SK-N-SH treated with all-trans-retinoic acid at 6 μM for 48 hours (cell line): ENCODE measurements around the gene C1QTNF9B.

Experiments
- ATAC-seq: fragments of 200-7000 bp; cut with Tn5 transposase; 3 replicates; pipeline ENCODE4 v1.9.1; 2020; ENCODE audit warnings: mild to moderate bottlenecking, moderate library complexity
- ARNTL ChIP-seq: fragments of 450-650 bp; formaldehyde crosslinking; IDR thresholded peaks from 2 replicates; pipeline ENCODE4 v1.5.0; 2020; ENCODE audit warnings: low read depth, mild to moderate bottlenecking, moderate library complexity, borderline replicate concordance
- BACH2 ChIP-seq: fragments of 250-450 bp; sonication (Bioruptor Pico); IDR thresholded peaks from 2 replicates; pipeline ENCODE4 v1.9.0; 2021; ENCODE audit warnings: mild to moderate bottlenecking, borderline replicate concordance
- CSDC2 ChIP-seq: fragments of 250-450 bp; sonication (Bioruptor Pico); IDR thresholded peaks from 2 replicates; pipeline ENCODE4 v1.5.0; 2020; ENCODE audit warnings: mild to moderate bottlenecking, moderate library complexity
- CSRNP3 ChIP-seq: fragments of 250-450 bp; sonication (Bioruptor Pico); IDR thresholded peaks from 2 replicates; pipeline ENCODE4 v1.5.1; 2021; ENCODE audit warnings: mild to moderate bottlenecking, moderate library complexity
- GLIS3 ChIP-seq: fragments of 250-450 bp; sonication (Bioruptor Pico); IDR thresholded peaks from 2 replicates; pipeline ENCODE4 v1.5.0; 2020; ENCODE audit warnings: mild to moderate bottlenecking, moderate library complexity
- ISL1 ChIP-seq: fragments of 250-450 bp; sonication (Bioruptor Pico); IDR thresholded peaks from 2 replicates; pipeline ENCODE4 v2.1.2; 2022; ENCODE audit warnings: mild to moderate bottlenecking, moderate library complexity
- OSR1 ChIP-seq: fragments of 250-450 bp; sonication (Bioruptor Pico); IDR thresholded peaks from 2 replicates; pipeline ENCODE4 v1.8.0; 2022; ENCODE audit warnings: moderate library complexity, mild to moderate bottlenecking, inconsistent platforms
- PPARA ChIP-seq: fragments of 250-450 bp; sonication (Bioruptor Pico); IDR thresholded peaks from 2 replicates; pipeline ENCODE4 v1.5.0; 2020; ENCODE audit warnings: mild to moderate bottlenecking, borderline replicate concordance
- RARB ChIP-seq: fragments of 250-450 bp; sonication (Bioruptor Pico); IDR thresholded peaks from 2 replicates; pipeline ENCODE4 v1.8.0; 2021; ENCODE audit warnings: mild to moderate bottlenecking, moderate library complexity
- SNAI2 ChIP-seq: fragments of 250-450 bp; sonication (Bioruptor Pico); IDR thresholded peaks from 2 replicates; pipeline ENCODE4 v1.5.0; 2020; ENCODE audit warnings: mild to moderate bottlenecking, moderate library complexity
- TCF4 ChIP-seq: fragments of 250-450 bp; sonication (Bioruptor Pico); IDR thresholded peaks from 2 replicates; pipeline ENCODE4 v1.8.0; 2021; ENCODE audit warnings: mild to moderate bottlenecking, moderate library complexity, borderline replicate concordance
- TOX ChIP-seq: fragments of 250-450 bp; sonication (Bioruptor Pico); IDR thresholded peaks from 2 replicates; pipeline ENCODE4 v1.8.0; 2021; ENCODE audit warnings: mild to moderate bottlenecking, moderate library complexity, borderline replicate concordance
- TSHZ2 ChIP-seq: fragments of 250-450 bp; sonication (Bioruptor Pico); IDR thresholded peaks from 2 replicates; pipeline ENCODE4 v1.5.0; 2020; ENCODE audit warnings: mild to moderate bottlenecking, moderate library complexity
- ZC3H10 ChIP-seq: fragments of 250-450 bp; sonication (Bioruptor Pico); IDR thresholded peaks from 2 replicates; pipeline ENCODE4 v1.5.1; 2021; ENCODE audit warnings: mild to moderate bottlenecking, moderate library complexity
- ZFP30 ChIP-seq: fragments of 450-650 bp; formaldehyde crosslinking; IDR thresholded peaks from 2 replicates; pipeline ENCODE4 v1.5.0; 2022; ENCODE audit warnings: mild to moderate bottlenecking, moderate library complexity
- ZNF565 ChIP-seq: fragments of 450-650 bp; formaldehyde crosslinking; conservative IDR thresholded peaks from 2 replicates; pipeline ENCODE4 v1.5.0; 2020; ENCODE audit warnings: low read depth, mild to moderate bottlenecking, moderate library complexity
- ZNF70 ChIP-seq: fragments of 450-650 bp; formaldehyde crosslinking; IDR thresholded peaks from 2 replicates; pipeline ENCODE4 v1.5.0; 2020; ENCODE audit warnings: mild to moderate bottlenecking, moderate library complexity
- ZNF8 ChIP-seq: fragments of 450-650 bp; formaldehyde crosslinking; IDR thresholded peaks from 2 replicates; pipeline ENCODE4 v1.5.0; 2020; ENCODE audit warnings: mild to moderate bottlenecking, moderate library complexity
- TF ChIP-seq, protein P1 (sequence below): fragments of 250-450 bp; sonication (Bioruptor Pico); IDR thresholded peaks from 2 replicates; pipeline ENCODE4 v1.8.0; 2020; ENCODE audit warnings: mild to moderate bottlenecking, moderate library complexity, borderline replicate concordance
- TF ChIP-seq, protein P2 (sequence below): fragments of 250-450 bp; sonication (Bioruptor Pico); IDR thresholded peaks from 2 replicates; pipeline ENCODE4 v1.8.0; 2021; ENCODE audit warnings: low read depth, mild to moderate bottlenecking, moderate library complexity, borderline replicate concordance

The C1QTNF9B gene

GRCh38 chr13:23918208-23918607 lies 20.9 kb upstream of the C1QTNF9B start:
- TF ChIP-seq ZFP30 = no peak
- TF ChIP-seq RARB (CRISPR knock-in tag) = no peak
- no peak for TF ChIP-seq ARNTL
- TF ChIP-seq, protein P1, sequence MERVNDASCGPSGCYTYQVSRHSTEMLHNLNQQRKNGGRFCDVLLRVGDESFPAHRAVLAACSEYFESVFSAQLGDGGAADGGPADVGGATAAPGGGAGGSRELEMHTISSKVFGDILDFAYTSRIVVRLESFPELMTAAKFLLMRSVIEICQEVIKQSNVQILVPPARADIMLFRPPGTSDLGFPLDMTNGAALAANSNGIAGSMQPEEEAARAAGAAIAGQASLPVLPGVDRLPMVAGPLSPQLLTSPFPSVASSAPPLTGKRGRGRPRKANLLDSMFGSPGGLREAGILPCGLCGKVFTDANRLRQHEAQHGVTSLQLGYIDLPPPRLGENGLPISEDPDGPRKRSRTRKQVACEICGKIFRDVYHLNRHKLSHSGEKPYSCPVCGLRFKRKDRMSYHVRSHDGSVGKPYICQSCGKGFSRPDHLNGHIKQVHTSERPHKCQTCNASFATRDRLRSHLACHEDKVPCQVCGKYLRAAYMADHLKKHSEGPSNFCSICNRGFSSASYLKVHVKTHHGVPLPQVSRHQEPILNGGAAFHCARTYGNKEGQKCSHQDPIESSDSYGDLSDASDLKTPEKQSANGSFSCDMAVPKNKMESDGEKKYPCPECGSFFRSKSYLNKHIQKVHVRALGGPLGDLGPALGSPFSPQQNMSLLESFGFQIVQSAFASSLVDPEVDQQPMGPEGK (CRISPR knock-in tag) = no peak
- no peak for TF ChIP-seq SNAI2
- TF ChIP-seq CSRNP3 (CRISPR knock-in tag) = no peak
- no peak for TF ChIP-seq ISL1 (CRISPR knock-in tag)
- no peak for TF ChIP-seq BACH2 (CRISPR knock-in tag)
- no peak for TF ChIP-seq ZNF70
- no peak for TF ChIP-seq TCF4 (CRISPR knock-in tag)
- no peak for TF ChIP-seq ZNF8 (CRISPR knock-in tag)
- TF ChIP-seq OSR1 = no peak
- ATAC-seq = no peak

GRCh38 chr13:23915308-23915707 lies 18.0 kb upstream of the C1QTNF9B start:
- ATAC-seq = no peak
- TF ChIP-seq OSR1 (no peak), PPARA (CRISPR knock-in tag) (no peak), TOX (CRISPR knock-in tag) (no peak), ZC3H10 (CRISPR knock-in tag) (no peak), ISL1 (CRISPR knock-in tag) (no peak), GLIS3 (CRISPR knock-in tag) (no peak), SNAI2 (no peak), ZNF565 (CRISPR knock-in tag) (no peak), TCF4 (CRISPR knock-in tag) (no peak), ARNTL (no peak), ZNF70 (no peak), TSHZ2 (CRISPR knock-in tag) (no peak), ZNF8 (CRISPR knock-in tag) (no peak)
- TF ChIP-seq, protein P1 (CRISPR knock-in tag) = no peak
- TF ChIP-seq, protein P2, sequence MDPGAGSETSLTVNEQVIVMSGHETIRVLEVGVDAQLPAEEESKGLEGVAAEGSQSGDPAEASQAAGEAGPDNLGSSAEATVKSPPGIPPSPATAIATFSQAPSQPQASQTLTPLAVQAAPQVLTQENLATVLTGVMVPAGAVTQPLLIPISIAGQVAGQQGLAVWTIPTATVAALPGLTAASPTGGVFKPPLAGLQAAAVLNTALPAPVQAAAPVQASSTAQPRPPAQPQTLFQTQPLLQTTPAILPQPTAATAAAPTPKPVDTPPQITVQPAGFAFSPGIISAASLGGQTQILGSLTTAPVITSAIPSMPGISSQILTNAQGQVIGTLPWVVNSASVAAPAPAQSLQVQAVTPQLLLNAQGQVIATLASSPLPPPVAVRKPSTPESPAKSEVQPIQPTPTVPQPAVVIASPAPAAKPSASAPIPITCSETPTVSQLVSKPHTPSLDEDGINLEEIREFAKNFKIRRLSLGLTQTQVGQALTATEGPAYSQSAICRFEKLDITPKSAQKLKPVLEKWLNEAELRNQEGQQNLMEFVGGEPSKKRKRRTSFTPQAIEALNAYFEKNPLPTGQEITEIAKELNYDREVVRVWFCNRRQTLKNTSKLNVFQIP (CRISPR knock-in tag) = no peak

GRCh38 chr13:23912469-23912868 lies 15.2 kb upstream of the C1QTNF9B start:
- ATAC-seq = no peak
- TF ChIP-seq OSR1 = no peak
- no peak for TF ChIP-seq ZNF8 (CRISPR knock-in tag)
- no peak for TF ChIP-seq CSDC2 (CRISPR knock-in tag)
- TF ChIP-seq CSRNP3 (CRISPR knock-in tag) = no peak
- TF ChIP-seq, protein P2 (CRISPR knock-in tag) = no peak
- no peak for TF ChIP-seq BACH2 (CRISPR knock-in tag)
- no peak for TF ChIP-seq ZC3H10 (CRISPR knock-in tag)
- no peak for TF ChIP-seq RARB (CRISPR knock-in tag)
- no peak for TF ChIP-seq SNAI2
- TF ChIP-seq TOX (CRISPR knock-in tag) = no peak
- TF ChIP-seq ARNTL = no peak
- TF ChIP-seq ZFP30 = no peak
- no peak for TF ChIP-seq TCF4 (CRISPR knock-in tag)
- TF ChIP-seq TSHZ2 (CRISPR knock-in tag) = no peak
- no peak for TF ChIP-seq PPARA (CRISPR knock-in tag)
